T47D (cell line): ENCODE results near the gene LYZL2.
"Not testable (repeated sequence)": the region's sequence is repeated elsewhere in the genome, so short reads cannot be mapped to it uniquely, and the experiment has no call there.

Experiments
- DNase-seq, 2 experiments: peaks; one replicate each; pipeline versions ENCODE4 v3.0.0 to v3.0.0-alpha.2; 2011 to 2012; ENCODE audit warnings: low read depth in 1 of 2, low spot score in 1 of 2
- JUND ChIP-seq: IDR thresholded peaks from 2 replicates; pipeline ENCODE4 v1.6.1; 2012; ENCODE audit warnings: low read depth
- in situ Hi-C: cut with HindIII; loops from 2 replicates; pipeline ENCODE4 v1.10.0; 2016; ENCODE audit warnings: low sequenced_read_pairs, low pct_unique_long_range_greater_than_20kb

Gene LYZL2

GRCh38 chr10:30594077-30594476 is 35.5 kb downstream of the LYZL2 start:
- in situ Hi-C loops = no loop called here
- no peak for DNase-seq
- TF ChIP-seq JUND = no peak

- in situ Hi-C loops, DNase-seq: not testable (repeated sequence)
These were observed 36.8 kb downstream of the LYZL2 start for GRCh38 chr10:30592770-30593169.

DNA sequence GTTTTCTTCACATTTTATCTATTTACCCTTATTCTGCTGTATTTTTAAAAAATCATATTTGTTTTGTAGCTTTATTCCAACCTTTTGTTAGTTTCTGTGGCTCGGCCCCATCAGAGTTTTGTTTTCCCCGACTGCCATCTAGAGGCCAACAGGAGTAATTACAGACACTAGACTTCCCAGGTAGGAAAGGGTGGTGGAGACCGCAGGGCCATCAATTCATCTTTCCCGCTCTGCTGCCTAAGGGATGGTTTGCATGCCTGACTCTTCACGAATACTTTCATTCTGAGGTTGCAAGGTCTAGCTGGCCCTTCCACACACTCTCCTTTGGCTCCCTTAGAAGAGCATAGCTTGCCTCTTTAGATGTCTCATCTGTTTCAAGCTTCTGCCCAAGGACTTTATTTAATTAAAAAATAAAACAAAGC is 38.3 kb downstream of the LYZL2 start:
- peak in 1 of 2 experiments; percentile 57 for DNase-seq
- in situ Hi-C loops = no loop called here
- TF ChIP-seq JUND = no peak

GRCh38 chr10:30589441-30589840 is 40.1 kb downstream of the LYZL2 start:
- in situ Hi-C loops = no loop called here
- TF ChIP-seq JUND = no peak
- no peak for DNase-seq

- in situ Hi-C loops = no loop called here
- no peak for TF ChIP-seq JUND
- no peak for DNase-seq
These were observed 42.0 kb downstream of the LYZL2 start for GRCh38 chr10:30587522-30588031.

- in situ Hi-C loops = no loop called here
- no peak for TF ChIP-seq JUND
- no peak for DNase-seq
These were observed 42.7 kb downstream of the LYZL2 start for GRCh38 chr10:30586828-30587227.

GRCh38 chr10:30583778-30584415 is 45.7 kb downstream of the LYZL2 start:
- TF ChIP-seq JUND = no peak
- in situ Hi-C loops = no loop called here
- peak; percentile 11 to 89 for DNase-seq

DNA sequence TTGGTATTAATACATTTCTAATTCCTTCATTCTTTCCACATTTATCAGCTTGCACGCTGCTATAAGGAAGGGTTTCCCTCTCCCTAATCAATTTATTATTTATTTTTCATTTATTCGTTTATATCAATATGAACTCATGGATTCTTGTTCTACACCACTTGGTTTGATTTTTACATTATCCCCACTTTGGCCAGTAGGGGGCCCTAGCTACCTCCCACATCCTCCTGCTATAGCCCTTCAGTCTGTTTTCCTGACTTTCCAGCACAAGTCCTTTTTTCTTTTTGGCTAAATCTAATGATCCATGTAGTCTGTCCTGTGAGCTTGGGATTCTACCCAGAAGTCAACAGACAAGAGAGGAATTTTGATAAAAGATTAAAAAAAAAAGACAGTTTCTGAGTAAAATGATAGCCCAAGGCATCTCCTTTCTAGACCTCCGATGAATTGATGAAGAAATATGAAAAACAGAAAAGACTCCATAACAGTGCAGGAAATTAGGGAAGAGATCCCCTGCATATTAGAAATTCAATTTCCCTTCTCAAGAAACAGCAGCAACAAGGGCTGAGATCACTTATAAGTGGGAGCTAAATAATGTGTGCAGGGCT is 47.7 kb downstream of the LYZL2 start:
- in situ Hi-C loops = no loop called here
- no peak for TF ChIP-seq JUND
- DNase-seq = peak in 1 of 2 experiments; percentile 60

DNA sequence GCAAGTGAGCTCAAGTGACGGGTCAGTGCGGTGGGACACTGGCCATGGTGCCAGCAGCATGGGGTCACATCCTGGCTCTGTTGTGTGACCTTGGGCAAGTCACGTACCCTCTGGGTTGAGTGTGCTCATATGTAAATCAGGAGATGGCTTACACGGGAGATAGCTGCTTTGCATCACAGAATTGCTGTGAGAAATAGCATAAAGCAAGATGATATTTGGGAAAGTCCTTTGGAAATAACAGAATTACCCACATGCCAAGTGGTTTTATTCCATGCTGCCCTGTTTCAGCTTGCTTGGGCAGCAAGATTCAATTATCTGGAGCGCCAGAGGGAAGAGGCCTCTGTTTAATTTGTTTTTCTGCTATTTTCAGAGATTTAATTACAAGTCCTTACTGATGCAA is 48.9 kb downstream of the LYZL2 start:
- no peak for DNase-seq
- TF ChIP-seq JUND = no peak
- in situ Hi-C loops = no loop called here

DNA sequence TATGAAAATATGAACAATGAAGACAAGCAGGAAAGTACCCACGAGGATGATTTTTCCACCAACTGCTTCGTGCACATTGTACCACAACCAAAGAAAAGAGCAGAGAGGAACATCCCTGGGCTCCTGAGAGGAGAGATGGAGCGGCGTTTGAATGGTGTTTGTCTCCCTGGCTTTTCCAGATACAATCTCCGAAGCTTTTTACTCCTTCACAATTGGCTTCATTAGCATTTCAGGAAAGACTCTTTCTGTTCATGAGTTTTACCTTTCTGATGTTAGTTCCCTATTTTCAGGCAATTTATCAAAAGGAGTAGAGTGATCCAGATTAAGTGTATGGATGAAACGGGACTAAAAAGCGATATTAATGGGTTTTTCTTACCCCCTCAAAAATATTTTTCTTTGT is 49.3 kb downstream of the LYZL2 start:
- DNase-seq = no peak
- TF ChIP-seq JUND = no peak
- in situ Hi-C loops = no loop called here

DNA sequence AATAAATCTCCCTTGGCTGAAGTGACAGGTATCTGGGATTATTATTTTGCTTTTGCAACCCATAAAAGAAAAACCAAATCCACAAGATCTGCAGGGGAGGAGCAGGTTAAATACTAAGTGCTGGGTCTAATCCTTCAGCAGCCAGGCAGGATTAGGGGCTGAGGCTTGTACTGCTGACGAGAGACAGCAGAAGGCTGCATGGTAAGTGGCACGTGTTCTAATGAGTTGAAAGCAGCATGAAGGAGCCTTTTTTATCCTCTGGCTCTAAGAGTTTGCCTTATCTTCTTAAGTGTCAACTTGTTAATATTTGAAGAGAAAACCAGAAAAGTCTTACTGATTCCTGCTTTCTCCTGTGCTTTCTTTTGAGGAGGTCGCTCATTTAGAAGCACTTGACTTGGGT is 50.0 kb downstream of the LYZL2 start:
- TF ChIP-seq JUND = no peak
- in situ Hi-C loops = no loop called here

GRCh38 chr10:30577048-30577447 is 52.5 kb downstream of the LYZL2 start:
- DNase-seq = no peak
- no peak for TF ChIP-seq JUND
- in situ Hi-C loops = no loop called here

More for the DNA sequence above, 50.0 kb downstream of the LYZL2 start:
- no peak for DNase-seq

- TF ChIP-seq JUND = no peak
- DNase-seq = no peak
- in situ Hi-C loops = no loop called here
These were observed 52.9 kb downstream of the LYZL2 start for GRCh38 chr10:30576641-30577040.

GRCh38 chr10:30574432-30574796 is 55.1 kb downstream of the LYZL2 start:
- no peak for DNase-seq
- in situ Hi-C loops = no loop called here
- TF ChIP-seq JUND = no peak
